Right ventricle myocardium inferior (tissue), 1 donor: Measurements from ENCODE around the gene ANKRD63. TPM values are rescaled to one million over a fixed set of nuclear protein-coding genes. Genes with fewer than 3 reads are reported as not detected.

Experiments
- ATAC-seq: fragments of 200-7000 bp; cut with Tn5 transposase; one replicate; pipeline ENCODE4 v1.9.1; 2020; ENCODE audit warnings: mild to moderate bottlenecking, moderate library complexity
- DNase-seq: peaks from one replicate; pipeline ENCODE4 v3.0.0; 2021; ENCODE audit errors: missing footprints
- intact Hi-C: fragments of 100-400 bp; cut with DNase I; formaldehyde crosslinking; loops from one replicate; pipeline ENCODE4 v1.11.0; 2022
- total RNA-seq: library from RNA; stranded (reverse); fragmentation: NEBNext Ultra II Directional; extraction: Animal tissue kit (Norgen Biotek cat#: 25700); gene quantifications from one replicate; pipeline ENCODE4 v1.2.1, GENCODE V29; 2021
- donor health status: DM: no; HTN: yes; CAD: no; lungs with severe emphysema.

Gene ANKRD63
- total RNA-seq, 1 donor from 2014 or later: 0.92 TPM

- intact Hi-C loops: no loop called here
- peak; percentile 42 for ATAC-seq
- DNase-seq: peak; percentile 70
These were observed 31.3 kb downstream of the ANKRD63 start for GRCh38 chr15:40251486-40252140.

- intact Hi-C loops: no loop called here
- ATAC-seq (no peak), DNase-seq (no peak)
These were observed 31.9 kb downstream of the ANKRD63 start for GRCh38 chr15:40250771-40251483.

- intact Hi-C loops: no loop called here
- ATAC-seq (no peak), DNase-seq (no peak)
These were observed 32.6 kb downstream of the ANKRD63 start for GRCh38 chr15:40250304-40250656.

GRCh38 chr15:40249477-40250303 lies 33.2 kb downstream of the ANKRD63 start:
- DNase-seq (peak; percentile 55), ATAC-seq (no peak)
- intact Hi-C loops: no loop called here

GRCh38 chr15:40248006-40248783 lies 34.7 kb downstream of the ANKRD63 start:
- ATAC-seq: no peak
- intact Hi-C loops: no loop called here
- DNase-seq: peak; percentile 33

- intact Hi-C loops: no loop called here
- no peak for ATAC-seq
- peak; percentile 26 for DNase-seq
These were observed 35.4 kb downstream of the ANKRD63 start for GRCh38 chr15:40247406-40247971.

GRCh38 chr15:40246496-40247280 lies 36.2 kb downstream of the ANKRD63 start:
- intact Hi-C loops: no loop called here
- DNase-seq: peak; percentile 27

GRCh38 chr15:40245666-40246450 lies 37.0 kb downstream of the ANKRD63 start:
- intact Hi-C loops: no loop called here
- ATAC-seq (no peak), DNase-seq (peak; percentile 32)

More at GRCh38 chr15:40246496-40247280, 36.2 kb downstream of the ANKRD63 start:
- no peak for ATAC-seq

- intact Hi-C loops: no loop called here
- ATAC-seq (no peak), DNase-seq (peak; percentile 16)
These were observed 37.8 kb downstream of the ANKRD63 start for GRCh38 chr15:40244961-40245523.

- ATAC-seq (no peak), DNase-seq (peak; percentile 50)
- intact Hi-C loops: no loop called here
These were observed 39.6 kb downstream of the ANKRD63 start for GRCh38 chr15:40243126-40243810.

GRCh38 chr15:40242601-40243000 lies 40.3 kb downstream of the ANKRD63 start:
- DNase-seq (peak; percentile 26), ATAC-seq (no peak)
- intact Hi-C loops: no loop called here

- intact Hi-C loops: no loop called here
- DNase-seq (peak; percentile 43), ATAC-seq (no peak)
These were observed 40.7 kb downstream of the ANKRD63 start for GRCh38 chr15:40242213-40242599.

- intact Hi-C loops: no loop called here
- ATAC-seq (no peak), DNase-seq (peak; percentile 56)
These were observed 41.3 kb downstream of the ANKRD63 start for GRCh38 chr15:40241269-40242212.

GRCh38 chr15:40240619-40241221 lies 42.1 kb downstream of the ANKRD63 start:
- ATAC-seq (no peak), DNase-seq (peak; percentile 13)
- intact Hi-C loops: no loop called here
